Heart left ventricle (tissue), 13 donors: ENCODE data around the gene MVD.

Experiments
- POLR2A ChIP-seq, 2 donors: fragments of 450-650 bp; IDR thresholded peaks; one replicate each; pipeline ENCODE4 v1.6.1; 2017; ENCODE audit warnings: antibody characterized with exemption in 2 of 2, mild to moderate bottlenecking in 2 of 2, moderate library complexity in 2 of 2
- TF ChIP-seq, protein P1 (sequence below), 12 donors: fragments of 200-600 bp; sonication (generic) in 4 of 12; IDR thresholded peaks; one replicate each; pipeline versions ENCODE4 v1.5.0 to v1.8.0; 2018 to 2022; ENCODE audit warnings: antibody characterized with exemption in 12 of 12, mild to moderate bottlenecking in 5 of 12
- donor health status: ischemic (EF 13 %, LVEDD 7.1; RV severe dilation, severe dysfunction).
- donor health status: DM: no; HTN: yes; CAD: no.
- donor health status: DM: no; HTN: no; CAD: no.
- donor health status: ischemic (EF 25% LVEDD 6.9; RV normal size, moderate dysfunction).
- donor health status: ischemic (EF 25% LVEDD 5.7; RV mildly dilated, moderate dysfunction).
- donor health status: ischemic (EF 35%, LVEDD 5.7; RV mildly dilated, moderate dysfunction).
- donor health status: nonischemic (EF 11% LVEDD 7.7; RV severe dilation, severe dysfunction).
- donor health status: DM: yes; HTN: yes; CAD: no.
- donor health status: PGD.
- donor health status: ischemic (EF 29% LVEDD 5.4; RV normal size, mild dysfunction).
- donor health status: nonischemic (EF 23%, LVEDD 6.1; RV moderate dilation, normal function).

DNA sequence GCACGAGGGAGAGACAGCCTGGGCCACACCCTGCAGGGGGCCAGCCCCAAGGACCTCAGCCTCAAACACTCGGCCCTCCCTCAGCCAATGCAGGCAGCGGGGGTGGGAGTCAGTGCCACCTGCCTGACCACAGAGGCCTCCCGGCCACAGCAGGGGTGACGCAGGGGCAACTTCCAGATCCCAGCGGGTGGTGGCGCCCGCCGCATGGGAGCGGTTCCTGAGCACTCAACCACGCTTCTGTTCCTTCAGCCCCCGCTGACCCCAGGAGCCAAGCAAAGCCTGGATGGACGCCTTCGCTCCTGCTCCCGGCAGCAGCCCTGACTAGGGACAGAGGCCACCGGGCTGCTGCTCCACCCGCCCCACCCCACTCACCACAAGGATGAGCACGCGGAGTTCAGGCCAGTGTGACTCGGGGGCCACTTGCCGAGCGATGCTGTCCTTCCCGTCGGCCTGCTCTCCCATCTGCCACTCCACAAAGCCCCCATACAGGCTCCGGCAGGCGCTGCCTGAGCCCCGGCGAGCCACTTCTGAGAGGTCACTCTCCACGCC, 7.1 kb downstream of the MVD start:
- TF ChIP-seq, protein P1, sequence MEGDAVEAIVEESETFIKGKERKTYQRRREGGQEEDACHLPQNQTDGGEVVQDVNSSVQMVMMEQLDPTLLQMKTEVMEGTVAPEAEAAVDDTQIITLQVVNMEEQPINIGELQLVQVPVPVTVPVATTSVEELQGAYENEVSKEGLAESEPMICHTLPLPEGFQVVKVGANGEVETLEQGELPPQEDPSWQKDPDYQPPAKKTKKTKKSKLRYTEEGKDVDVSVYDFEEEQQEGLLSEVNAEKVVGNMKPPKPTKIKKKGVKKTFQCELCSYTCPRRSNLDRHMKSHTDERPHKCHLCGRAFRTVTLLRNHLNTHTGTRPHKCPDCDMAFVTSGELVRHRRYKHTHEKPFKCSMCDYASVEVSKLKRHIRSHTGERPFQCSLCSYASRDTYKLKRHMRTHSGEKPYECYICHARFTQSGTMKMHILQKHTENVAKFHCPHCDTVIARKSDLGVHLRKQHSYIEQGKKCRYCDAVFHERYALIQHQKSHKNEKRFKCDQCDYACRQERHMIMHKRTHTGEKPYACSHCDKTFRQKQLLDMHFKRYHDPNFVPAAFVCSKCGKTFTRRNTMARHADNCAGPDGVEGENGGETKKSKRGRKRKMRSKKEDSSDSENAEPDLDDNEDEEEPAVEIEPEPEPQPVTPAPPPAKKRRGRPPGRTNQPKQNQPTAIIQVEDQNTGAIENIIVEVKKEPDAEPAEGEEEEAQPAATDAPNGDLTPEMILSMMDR (IDR thresholded peaks at IDR 0.05) = no peak
- TF ChIP-seq POLR2A (IDR thresholded peaks at IDR 0.05) = no peak
